ENCODE results near the gene VEGFB.

Gene VEGFB

DNA sequence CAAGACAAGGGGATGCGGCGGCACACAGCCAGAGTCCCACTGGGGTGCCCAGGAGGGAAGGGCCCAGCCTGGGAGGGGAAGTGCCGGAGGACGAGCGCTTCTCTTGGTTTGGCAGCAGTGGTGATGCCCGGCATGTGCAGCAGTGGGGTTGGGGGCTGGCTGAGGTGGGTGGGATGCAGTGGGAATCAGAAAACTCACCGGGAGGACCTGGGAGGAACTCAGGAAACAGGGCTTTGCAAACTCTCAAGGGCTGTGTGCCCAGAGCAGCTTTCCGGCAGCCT is 24.9 kb upstream of the VEGFB start:
- Histone ChIP-seq H3K4me3 (replicated peaks; ENCODE audit: low read depth, low read length) (no peak overlapping the region), H3K27me3 (replicated peaks; ENCODE audit: control insufficient read depth, insufficient read depth, low read length) (no peaks in the 10 kb centered on the region), H3K36me3 (ENCODE audit: control insufficient read depth, insufficient read depth, low read length) (peaks cover 30% of the 10 kb centered on the region)
- TF ChIP-seq, protein P1, sequence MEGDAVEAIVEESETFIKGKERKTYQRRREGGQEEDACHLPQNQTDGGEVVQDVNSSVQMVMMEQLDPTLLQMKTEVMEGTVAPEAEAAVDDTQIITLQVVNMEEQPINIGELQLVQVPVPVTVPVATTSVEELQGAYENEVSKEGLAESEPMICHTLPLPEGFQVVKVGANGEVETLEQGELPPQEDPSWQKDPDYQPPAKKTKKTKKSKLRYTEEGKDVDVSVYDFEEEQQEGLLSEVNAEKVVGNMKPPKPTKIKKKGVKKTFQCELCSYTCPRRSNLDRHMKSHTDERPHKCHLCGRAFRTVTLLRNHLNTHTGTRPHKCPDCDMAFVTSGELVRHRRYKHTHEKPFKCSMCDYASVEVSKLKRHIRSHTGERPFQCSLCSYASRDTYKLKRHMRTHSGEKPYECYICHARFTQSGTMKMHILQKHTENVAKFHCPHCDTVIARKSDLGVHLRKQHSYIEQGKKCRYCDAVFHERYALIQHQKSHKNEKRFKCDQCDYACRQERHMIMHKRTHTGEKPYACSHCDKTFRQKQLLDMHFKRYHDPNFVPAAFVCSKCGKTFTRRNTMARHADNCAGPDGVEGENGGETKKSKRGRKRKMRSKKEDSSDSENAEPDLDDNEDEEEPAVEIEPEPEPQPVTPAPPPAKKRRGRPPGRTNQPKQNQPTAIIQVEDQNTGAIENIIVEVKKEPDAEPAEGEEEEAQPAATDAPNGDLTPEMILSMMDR (IDR thresholded peaks at IDR 0.05; ENCODE audit: insufficient read depth, low read length, poor library complexity, severe bottlenecking): no peak
- no peak for DNase-seq (ENCODE audit: extremely low read depth, insufficient read length)

DNA sequence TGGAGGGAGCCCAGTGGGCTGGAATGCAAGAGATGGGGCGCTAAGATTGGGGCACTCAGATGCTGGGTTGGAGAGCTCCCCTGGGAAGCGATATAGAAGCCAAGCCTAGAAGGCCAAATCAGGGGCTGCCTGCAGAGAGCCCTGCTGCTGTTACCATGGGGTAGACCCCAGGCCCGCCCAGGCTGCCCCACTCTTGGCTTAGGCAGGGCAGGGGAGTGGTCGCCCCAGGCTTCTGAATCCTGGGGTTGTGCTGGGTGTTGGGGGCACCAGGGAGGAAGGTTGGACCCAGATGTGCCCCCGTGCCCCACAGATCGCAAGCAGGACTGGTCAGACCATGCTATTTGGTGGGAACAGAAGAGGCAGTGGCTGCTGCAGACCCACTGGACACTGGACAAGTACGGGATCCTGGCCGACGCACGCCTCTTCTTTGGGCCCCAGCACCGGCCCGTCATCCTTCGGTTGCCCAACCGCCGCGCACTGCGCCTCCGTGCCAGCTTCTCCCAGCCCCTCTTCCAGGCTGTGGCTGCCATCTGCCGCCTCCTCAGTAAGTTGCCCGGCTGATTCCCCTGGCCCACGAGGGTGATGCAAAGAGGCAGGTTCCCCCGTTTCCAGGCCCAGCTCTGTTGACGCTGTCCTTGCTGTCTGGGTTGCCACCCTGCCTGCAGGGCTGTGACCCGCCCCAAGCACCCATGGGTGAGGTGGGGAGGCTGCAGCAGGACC is 23.9 kb upstream of the VEGFB start:
- no peak for DNase-seq (ENCODE audit: extremely low read depth, insufficient read length)
- no peaks in the 10 kb centered on the region for H3K27me3 ChIP-seq (replicated peaks; ENCODE audit: control insufficient read depth, insufficient read depth, low read length)
- no peak overlapping the region for H3K4me3 ChIP-seq (replicated peaks; ENCODE audit: low read depth, low read length)
- peaks cover 32% of the 10 kb centered on the region for H3K36me3 ChIP-seq (ENCODE audit: control insufficient read depth, insufficient read depth, low read length)
- TF ChIP-seq, protein P1 (IDR thresholded peaks at IDR 0.05; ENCODE audit: insufficient read depth, low read length, poor library complexity, severe bottlenecking): no peak

DNA sequence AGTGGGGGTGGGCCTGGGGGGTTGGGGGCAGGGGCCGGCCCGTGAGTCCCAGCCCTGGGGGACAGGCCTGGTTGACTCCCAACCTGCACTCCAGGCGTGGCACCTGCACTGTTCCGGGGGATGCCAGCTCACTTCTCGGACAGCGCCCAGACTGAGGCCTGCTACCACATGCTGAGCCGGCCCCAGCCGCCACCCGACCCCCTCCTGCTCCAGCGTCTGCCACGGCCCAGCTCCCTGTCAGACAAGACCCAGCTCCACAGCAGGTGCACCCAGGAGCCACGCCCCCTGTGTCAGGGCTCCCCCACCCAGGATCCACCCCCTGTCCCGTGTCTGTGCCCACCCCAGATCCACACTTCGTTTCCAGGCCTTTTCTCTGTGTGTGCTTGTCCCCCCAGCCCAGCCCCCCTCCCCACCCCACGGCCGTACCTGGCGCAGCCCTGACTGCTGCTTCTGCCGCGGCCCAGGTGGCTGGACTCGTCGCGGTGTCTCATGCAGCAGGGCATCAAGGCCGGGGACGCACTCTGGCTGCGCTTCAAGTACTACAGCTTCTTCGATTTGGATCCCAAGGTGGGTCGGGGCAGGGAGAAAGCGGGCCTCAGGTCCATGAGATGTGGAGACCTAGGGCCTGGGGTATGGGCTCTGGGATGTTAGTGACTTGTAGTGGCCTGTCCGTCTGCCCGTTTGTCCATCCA is 23.1 kb upstream of the VEGFB start:
- Histone ChIP-seq H3K4me3 (replicated peaks; ENCODE audit: low read depth, low read length) (no peak overlapping the region), H3K36me3 (ENCODE audit: control insufficient read depth, insufficient read depth, low read length) (peaks cover 32% of the 10 kb centered on the region), H3K27me3 (replicated peaks; ENCODE audit: control insufficient read depth, insufficient read depth, low read length) (no peaks in the 10 kb centered on the region)
- TF ChIP-seq, protein P1 (IDR thresholded peaks at IDR 0.05; ENCODE audit: insufficient read depth, low read length, poor library complexity, severe bottlenecking): no peak
- no peak for DNase-seq (ENCODE audit: extremely low read depth, insufficient read length)

DNA sequence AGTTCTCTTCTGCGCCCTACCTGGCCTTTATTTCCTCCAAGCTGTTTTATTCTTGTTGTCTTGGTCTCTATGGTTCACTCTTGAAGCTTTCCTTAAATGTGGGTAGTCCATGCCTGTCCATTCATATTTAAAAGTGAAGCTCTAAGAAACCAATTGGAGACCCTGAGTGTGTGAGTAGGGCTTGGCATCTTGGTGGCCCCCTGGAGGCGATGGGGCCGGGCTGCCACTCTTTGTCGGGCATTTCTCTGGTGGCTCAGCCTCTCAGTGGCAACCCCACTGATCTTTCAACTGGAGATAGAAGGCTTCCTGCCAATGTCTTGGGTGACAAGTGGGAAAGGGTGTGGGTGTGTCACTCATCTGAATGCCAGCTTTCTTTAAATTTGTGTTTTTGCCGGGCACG is 17.5 kb upstream of the VEGFB start:
- peaks cover 36% of the 10 kb centered on the region for H3K36me3 ChIP-seq (ENCODE audit: control insufficient read depth, insufficient read depth, low read length)
- DNase-seq (ENCODE audit: extremely low read depth, insufficient read length): no peak

DNA sequence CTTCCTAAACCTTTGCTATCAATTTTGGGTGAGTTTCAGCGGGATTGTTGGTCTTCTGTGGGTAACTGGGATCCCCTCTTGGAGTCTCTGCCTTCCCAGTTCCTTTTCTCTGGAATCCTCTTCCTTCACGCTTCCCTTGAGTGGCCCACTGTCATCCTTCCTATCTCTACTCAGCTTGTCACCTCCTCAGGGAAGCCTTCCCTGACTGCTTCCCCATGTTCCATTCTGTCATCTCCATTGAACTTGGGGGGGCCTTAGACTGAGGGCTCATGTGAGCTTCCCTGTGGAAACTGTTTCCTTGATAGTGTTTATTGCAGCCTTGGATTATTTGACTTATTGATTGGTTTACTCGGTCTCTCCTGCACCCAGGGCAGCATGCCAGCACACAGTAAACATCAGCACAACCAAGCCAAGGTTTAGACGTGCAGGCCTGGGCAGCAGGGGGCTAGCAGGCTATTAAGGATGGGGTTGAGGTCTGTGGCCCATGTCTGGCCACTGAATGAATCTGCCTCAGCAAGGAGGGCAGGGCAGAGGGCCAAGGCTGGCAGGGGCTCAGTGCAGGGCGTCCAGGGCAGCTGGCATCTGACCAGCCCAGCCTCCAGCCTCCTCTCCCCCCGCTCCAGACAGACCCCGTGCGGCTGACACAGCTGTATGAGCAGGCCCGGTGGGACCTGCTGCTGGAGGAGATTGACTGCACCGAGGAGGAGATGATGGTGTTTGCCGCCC is 15.6 kb upstream of the VEGFB start:
- peaks cover 37% of the 10 kb centered on the region for H3K36me3 ChIP-seq (ENCODE audit: control insufficient read depth, insufficient read depth, low read length)

More for the DNA sequence above, 17.5 kb upstream of the VEGFB start:
- Histone ChIP-seq H3K27me3 (replicated peaks; ENCODE audit: control insufficient read depth, insufficient read depth, low read length) (no peaks in the 10 kb centered on the region), H3K4me3 (replicated peaks; ENCODE audit: low read depth, low read length) (no peak overlapping the region)
- TF ChIP-seq, protein P1 (IDR thresholded peaks at IDR 0.05; ENCODE audit: insufficient read depth, low read length, poor library complexity, severe bottlenecking): no peak

More for the DNA sequence above, 15.6 kb upstream of the VEGFB start:
- TF ChIP-seq, protein P1 (IDR thresholded peaks at IDR 0.05; ENCODE audit: insufficient read depth, low read length, poor library complexity, severe bottlenecking): no peak
- no peak for DNase-seq (ENCODE audit: extremely low read depth, insufficient read length)
- H3K27me3 ChIP-seq (replicated peaks; ENCODE audit: control insufficient read depth, insufficient read depth, low read length): no peaks in the 10 kb centered on the region
- no peak overlapping the region for H3K4me3 ChIP-seq (replicated peaks; ENCODE audit: low read depth, low read length)
